Measurements from ENCODE around the gene SH2D5.
A peak's percentile ranks its signal among the peaks of the same experiment; 100 is the strongest.
"Not testable (repeated sequence)": the region's sequence is repeated elsewhere in the genome, so short reads cannot be mapped to it uniquely, and the experiment has no call there.

SH2D5 gene

DNA sequence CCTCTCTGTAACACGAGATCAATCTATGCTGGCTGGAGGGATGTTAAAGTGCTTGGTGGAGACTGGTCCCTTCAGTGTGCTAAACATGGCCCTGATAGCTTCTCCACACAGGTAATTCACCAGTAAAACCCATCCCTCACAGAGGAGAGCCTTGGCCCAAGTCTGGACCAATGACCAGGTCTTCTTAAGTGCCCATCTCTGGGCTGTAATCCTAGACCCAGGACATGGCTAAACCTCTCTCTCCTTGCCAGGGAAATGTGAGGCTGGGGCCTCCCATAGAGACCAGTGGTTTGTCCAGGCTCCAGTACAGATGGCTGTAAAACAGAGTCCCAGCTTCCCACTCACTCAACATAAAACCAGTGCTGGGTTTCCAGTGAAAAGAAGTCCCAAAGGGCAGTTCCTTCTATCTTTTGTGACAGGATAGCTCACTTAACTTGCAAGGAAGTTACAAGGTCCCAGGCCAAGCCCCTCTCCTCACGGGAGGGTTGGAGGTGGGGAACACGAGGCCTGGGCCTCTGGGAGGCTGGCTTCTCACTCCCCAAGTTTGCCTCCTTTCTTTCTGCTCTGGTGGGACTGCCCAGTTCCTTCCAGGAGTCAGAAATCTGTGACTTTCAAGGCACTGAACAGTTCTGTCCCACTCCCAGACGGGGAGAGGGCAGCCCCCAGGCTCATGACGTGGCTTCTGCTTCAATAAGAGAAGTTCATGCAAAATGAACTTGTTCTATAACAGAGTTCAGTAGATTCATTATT is 12.5 kb downstream of the SH2D5 start:
- H3K36me3 ChIP-seq: no peaks in the 10 kb centered on the region
- peaks cover 5 to 11% of the 10 kb centered on the region in 2 experiments for H3K4me1 ChIP-seq (ENCODE audit: control insufficient read depth in 1 of 2, insufficient read depth in 1 of 2, low read depth in 1 of 2, low read length in 1 of 2)

DNA sequence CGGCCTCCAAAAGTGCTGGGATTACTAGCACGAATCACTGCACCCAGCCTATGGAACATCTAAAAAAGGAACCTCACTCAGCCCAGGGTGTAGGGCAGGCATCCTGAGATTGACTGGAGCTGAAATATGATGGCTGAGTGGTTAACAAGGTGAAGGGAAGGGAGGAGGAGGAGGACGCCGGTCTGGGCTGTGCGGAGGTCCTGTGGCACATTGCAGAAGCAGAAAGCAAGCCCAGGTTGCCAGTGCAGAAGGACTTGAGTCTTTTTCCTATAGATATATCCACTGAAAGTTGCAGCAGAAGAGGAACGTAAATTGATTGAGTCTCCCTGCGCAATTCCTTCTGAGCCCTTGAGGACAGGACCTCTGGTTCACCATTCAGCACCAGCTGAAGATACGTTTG is 13.2 kb downstream of the SH2D5 start:
- Histone ChIP-seq H3K4me1 (ENCODE audit: control insufficient read depth in 1 of 2, insufficient read depth in 1 of 2, low read depth in 1 of 2, low read length in 1 of 2) (peaks cover 5 to 11% of the 10 kb centered on the region in 2 experiments), H3K4me3 (ENCODE audit: low read depth in 1 of 2, low read length in 1 of 2) (no peak overlapping the region), H3K27me3 (peaks cover 73% of the 10 kb centered on the region), H3K9me3 (no peaks in the 10 kb centered on the region), H3K27ac (no peak overlapping the region), H3K36me3 (no peaks in the 10 kb centered on the region)
- TF ChIP-seq, protein P1, sequence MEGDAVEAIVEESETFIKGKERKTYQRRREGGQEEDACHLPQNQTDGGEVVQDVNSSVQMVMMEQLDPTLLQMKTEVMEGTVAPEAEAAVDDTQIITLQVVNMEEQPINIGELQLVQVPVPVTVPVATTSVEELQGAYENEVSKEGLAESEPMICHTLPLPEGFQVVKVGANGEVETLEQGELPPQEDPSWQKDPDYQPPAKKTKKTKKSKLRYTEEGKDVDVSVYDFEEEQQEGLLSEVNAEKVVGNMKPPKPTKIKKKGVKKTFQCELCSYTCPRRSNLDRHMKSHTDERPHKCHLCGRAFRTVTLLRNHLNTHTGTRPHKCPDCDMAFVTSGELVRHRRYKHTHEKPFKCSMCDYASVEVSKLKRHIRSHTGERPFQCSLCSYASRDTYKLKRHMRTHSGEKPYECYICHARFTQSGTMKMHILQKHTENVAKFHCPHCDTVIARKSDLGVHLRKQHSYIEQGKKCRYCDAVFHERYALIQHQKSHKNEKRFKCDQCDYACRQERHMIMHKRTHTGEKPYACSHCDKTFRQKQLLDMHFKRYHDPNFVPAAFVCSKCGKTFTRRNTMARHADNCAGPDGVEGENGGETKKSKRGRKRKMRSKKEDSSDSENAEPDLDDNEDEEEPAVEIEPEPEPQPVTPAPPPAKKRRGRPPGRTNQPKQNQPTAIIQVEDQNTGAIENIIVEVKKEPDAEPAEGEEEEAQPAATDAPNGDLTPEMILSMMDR (IDR thresholded peaks at IDR 0.05): no peak

More for the DNA sequence above, 12.5 kb downstream of the SH2D5 start:
- Histone ChIP-seq H3K27me3 (peaks cover 70% of the 10 kb centered on the region), H3K4me3 (ENCODE audit: low read depth in 1 of 2, low read length in 1 of 2) (no peak overlapping the region), H3K27ac (no peak overlapping the region), H3K9me3 (no peaks in the 10 kb centered on the region)
- TF ChIP-seq, protein P1 (IDR thresholded peaks at IDR 0.05): no peak

DNA sequence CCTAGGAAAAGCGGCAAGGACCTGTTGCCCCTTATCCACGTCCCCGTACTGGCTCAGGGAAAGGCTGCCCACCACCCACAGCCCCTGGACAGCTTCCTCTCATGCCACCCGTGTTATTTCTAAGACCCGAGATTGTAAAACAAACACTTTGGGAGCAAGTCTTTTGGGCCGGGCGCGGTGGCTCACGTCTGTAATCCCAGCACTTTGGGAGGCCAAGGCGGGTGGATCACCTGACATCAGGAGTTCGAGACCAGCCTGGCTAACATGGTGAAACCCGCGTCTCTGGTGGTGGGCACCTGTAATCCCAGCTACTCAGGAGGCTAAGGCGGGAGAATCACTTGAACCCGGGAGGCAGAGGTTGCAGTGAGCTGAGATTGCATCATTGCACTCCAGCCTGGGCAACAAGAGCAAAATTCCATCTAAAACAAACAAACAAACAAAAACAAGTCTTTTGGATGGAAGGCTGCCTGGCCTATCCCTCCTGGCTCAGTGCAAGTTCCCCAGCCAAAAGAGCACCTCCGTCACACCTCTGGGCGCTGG is 14.1 kb downstream of the SH2D5 start:
- not testable (repeated sequence) for H3K27ac ChIP-seq, H3K36me3 ChIP-seq, H3K9me3 ChIP-seq
- Histone ChIP-seq H3K27me3 (peaks cover 73% of the 10 kb centered on the region), H3K4me3 (ENCODE audit: low read depth in 1 of 2, low read length in 1 of 2) (peak overlapping the region; percentile 48 to 56), H3K4me1 (ENCODE audit: control insufficient read depth in 1 of 2, insufficient read depth in 1 of 2, low read depth in 1 of 2, low read length in 1 of 2) (peaks cover 5 to 11% of the 10 kb centered on the region in 2 experiments)

DNA sequence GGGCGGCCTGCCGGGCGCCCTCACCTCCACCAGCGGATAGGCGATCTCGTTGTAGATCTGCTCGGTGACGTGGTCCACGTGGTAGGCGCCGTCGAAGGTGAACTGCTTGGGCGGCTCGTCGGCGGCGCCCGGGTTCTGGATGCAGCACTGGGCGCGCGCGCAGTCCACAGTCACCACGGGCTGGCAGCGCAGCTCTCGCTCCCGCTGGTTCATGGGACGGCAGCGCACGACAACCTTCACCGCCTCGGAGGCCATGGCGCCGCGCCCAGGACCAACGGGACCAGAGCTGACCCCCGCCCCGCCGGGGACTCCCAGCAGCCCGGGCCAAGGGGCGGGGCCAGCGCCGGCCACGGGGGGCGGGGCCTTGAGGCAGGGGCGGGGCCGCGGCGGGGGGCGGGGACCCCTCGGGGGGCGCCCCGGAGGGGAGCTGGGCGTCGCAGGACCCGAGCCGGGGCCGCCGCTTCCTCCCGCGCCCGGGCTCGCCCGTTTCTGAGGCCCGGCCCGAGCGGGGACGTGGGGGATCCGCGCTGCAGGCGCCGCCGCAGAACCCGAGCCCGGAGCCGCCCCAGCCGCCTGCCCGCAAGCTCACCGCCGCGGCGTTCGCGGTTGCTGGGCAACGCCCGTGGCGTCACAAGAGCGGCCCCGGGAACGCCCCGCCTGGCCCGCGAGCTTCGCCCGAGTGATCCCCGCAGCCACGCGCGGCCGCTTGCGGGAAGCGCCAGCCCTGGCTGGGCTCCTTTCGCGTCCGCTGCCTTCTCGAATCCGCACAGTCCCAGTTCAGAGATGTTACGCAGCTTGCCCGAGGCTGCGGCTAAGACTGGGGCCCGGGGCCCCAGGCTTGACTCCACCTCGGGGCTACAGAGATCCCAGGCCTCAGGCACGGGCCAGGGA is 14.8 kb downstream of the SH2D5 start, which contains the start of gene KIF17:
Gene KIF17 (minus strand): TSS at position 556 of the 891 bp plus-strand sequence. CDS start 301 bp downstream, at position 255.
- Histone ChIP-seq H3K4me1 (ENCODE audit: control insufficient read depth in 1 of 2, insufficient read depth in 1 of 2, low read depth in 1 of 2, low read length in 1 of 2) (peaks cover 5 to 11% of the 10 kb centered on the region in 2 experiments), H3K4me3 (ENCODE audit: low read depth in 1 of 2, low read length in 1 of 2) (peak within 1 kb of the TSS; percentile 48 to 56), H3K9me3 (no peaks in the 10 kb centered on the region), H3K27ac (no peak within 1 kb of the TSS), H3K36me3 (no peaks in the 10 kb centered on the region), H3K27me3 (peaks cover 73% of the 10 kb centered on the region)
- TF ChIP-seq, protein P1 (IDR thresholded peaks at IDR 0.05): no peak

DNA sequence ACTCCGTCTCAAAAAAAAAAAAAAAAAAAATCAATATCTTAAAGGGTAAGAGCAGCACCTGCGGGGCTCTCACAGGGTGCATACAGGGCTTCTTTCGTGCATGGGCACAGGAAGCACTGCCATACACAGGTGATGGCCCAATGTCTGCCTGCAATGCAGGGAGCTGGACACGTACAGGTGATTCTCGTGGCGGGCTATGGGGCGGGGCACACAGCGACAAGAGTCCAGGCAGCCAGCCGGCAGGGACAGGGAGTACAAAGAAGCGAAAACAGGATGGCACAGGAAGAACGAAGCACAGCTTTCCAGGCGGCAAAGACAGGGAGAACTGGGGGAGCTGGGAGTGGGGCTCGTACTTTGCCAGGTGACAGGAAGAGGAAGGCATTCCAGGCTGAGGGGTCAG is 16.3 kb downstream of the SH2D5 start:
- no peaks in the 10 kb centered on the region for H3K36me3 ChIP-seq
- H3K4me1 ChIP-seq (ENCODE audit: control insufficient read depth in 1 of 2, insufficient read depth in 1 of 2, low read depth in 1 of 2, low read length in 1 of 2): peaks cover 10 to 11% of the 10 kb centered on the region in 2 experiments
- no peak overlapping the region for H3K27ac ChIP-seq
- TF ChIP-seq, protein P1 (IDR thresholded peaks at IDR 0.05): no peak
- H3K4me3 ChIP-seq (ENCODE audit: low read depth in 1 of 2, low read length in 1 of 2): no peak overlapping the region
- peaks cover 65% of the 10 kb centered on the region for H3K27me3 ChIP-seq
- no peaks in the 10 kb centered on the region for H3K9me3 ChIP-seq

Data from neutrophil (primary cell).